NT2/D1 (cell line): ENCODE results near the gene SLIT3.

Source experiments
- SUZ12 ChIP-seq: IDR thresholded peaks from 2 replicates; pipeline ENCODE4 v1.6.1; 2011; ENCODE audit not compliant: insufficient read length, insufficient read depth; ENCODE audit errors: extremely low read depth
- YY1 ChIP-seq: IDR thresholded peaks from 2 replicates; pipeline ENCODE4 v1.6.1; 2011; ENCODE audit not compliant: insufficient read length, insufficient read depth
- ZNF274 ChIP-seq: IDR thresholded peaks from 2 replicates; pipeline ENCODE4 v1.6.1; 2011; ENCODE audit warnings: mild to moderate bottlenecking, low read depth, low read length

- TF ChIP-seq ZNF274 (no peak), YY1 (peak; percentile 11), SUZ12 (no peak)
Observed at GRCh38 chr5:168883281-168883741, 417.6 kb downstream of the SLIT3 start.
